Astrocyte of the hippocampus (primary cell): Measurements from ENCODE around the gene GON7.
"Not testable (repeated sequence)": the region's sequence is repeated elsewhere in the genome, so short reads cannot be mapped to it uniquely, and the experiment has no call there.

Source experiments
- DNase-seq: peaks from one replicate; pipeline ENCODE4 v3.0.0; 2011; ENCODE audit warnings: low read depth, low spot score

The GON7 gene

DNA sequence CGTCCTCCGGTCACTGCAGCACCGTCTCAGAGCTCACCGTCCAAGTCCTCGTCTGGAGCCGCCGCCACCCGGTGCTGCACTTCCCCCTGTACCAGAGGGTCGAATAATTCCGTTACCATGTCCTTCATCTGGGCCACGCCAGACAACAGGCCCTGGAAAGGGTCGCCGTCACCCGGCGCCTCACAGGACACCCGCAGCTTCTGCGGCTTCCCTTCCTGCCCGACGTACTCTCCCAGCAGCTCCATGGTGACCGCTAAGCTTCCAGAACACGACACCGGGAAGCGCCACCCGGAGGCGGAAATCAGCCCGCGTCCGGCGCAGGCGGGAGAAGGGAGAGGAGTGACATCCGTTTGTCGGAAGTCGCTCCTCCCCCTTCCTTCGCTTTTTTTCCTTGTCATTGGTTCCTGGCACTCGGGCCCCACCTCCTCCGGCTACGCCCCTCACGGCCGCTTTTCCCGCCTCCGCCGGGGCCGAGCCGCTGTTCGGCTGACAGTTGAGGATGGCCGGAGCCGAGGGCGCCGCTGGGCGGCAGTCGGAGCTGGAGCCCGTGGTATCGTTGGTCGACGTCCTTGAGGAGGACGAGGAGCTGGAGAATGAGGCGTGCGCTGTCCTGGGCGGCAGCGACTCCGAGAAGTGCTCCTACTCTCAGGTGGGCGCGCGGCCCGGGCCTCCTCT is at the start of gene GON7, which contains the start of gene UBR7:
TSS of gene GON7 (minus strand) at position 273 of the 675 bp plus-strand sequence. CDS start at position 245, 28 bp downstream.
TSS of gene UBR7 (plus strand) at position 464 of the 675 bp plus-strand sequence. CDS start at position 500, 36 bp downstream.
- peak; percentile 98 for DNase-seq

DNA sequence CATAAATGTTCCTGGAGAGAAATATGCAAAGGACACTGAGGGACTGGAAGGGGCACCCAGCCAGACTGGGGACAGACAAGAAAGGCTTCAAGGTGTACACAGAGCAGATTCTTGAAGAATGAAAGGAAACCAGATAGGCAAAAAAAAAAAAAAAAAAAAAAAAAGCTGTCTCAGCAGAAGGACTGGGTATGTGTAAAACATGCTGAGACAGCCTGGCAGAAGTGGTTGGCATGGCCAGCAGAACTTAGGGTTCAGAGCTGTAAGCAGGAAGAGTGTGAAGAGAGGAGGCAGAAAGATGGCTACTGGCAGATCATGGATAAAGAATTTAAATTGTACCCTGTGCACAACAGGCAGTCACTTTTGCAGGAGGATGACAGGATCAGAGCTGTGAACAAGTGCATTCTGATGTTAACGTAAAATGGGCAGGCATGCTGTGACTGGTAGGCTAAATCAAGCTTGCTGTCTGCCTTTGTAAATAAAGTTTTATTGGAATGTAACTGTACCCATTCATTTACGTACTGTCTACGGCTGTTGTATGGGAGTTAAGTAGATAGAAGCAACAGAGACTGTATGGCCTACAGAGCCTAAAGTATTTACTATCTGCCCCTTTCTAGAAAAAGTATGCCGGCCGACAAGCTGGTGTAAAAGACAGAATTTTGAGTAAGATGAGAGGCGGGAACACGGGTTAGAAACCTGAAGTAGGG is 42.4 kb upstream of the GON7 start:
- no peak for DNase-seq

DNA sequence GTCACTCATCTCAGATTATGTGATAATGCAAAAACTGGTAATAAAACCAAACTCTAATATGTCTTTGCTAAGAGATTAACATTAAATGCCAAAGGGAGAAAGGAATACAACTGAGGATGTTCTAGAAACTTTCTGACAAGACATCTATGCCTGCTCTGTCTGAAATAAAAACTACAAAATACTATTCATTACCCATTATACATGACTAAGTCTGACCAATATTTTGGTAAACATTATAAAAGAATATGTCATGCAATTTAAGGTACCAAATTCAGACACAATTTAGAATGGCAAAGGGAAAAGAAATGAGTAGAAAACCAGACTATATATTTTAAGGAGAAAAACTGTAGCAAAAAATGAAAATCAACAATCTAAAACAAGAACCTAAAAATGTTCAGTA is 39.7 kb upstream of the GON7 start:
- DNase-seq: no peak

DNA sequence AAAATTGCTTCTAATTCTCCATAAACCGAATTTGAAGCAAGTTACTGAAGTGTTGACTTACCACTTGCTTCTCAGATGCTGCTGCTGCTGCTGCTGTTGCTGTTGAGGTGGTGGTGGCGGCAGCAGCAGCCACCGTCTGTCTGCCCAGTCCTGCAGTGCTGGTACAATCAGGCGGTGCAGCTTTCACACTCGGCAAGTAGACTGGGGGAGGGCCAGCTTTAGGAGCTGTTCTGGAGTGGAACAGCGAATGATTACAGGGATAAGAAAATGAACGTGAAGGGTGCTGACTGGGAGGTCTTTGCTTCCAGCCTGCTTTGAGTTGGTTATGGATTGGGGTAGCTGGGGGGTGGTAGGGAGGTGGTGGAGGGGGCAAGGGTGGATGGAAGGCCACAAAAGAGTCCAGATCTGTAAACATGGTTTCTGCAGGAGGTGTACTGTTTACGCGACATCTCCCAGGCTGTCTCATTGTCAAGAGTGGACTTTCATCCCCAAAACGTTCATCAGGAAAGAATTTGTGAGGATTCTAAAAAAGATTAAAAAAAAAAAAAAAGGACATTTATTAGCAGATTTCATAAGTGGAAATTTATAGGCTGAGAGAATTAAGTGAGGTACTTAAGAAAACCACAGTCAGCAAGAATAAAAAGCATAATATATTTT is 39.0 kb upstream of the GON7 start:
- DNase-seq: no peak

DNA sequence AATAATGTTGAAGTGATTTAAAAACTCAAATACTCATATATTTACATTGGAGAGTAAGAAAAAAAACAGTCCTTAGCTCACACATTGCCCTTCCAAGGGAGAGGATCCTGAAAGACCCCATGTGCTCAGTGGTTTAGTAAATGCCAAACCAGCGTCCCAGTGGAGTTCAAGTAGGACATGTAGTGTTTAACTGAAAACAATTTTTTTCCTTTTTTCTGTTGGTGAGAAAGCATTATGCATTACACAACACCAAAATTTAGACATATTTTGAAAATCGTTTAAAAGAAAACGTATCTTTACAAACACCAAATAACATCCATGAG is 33.8 kb upstream of the GON7 start:
- DNase-seq: no peak

- peak; percentile 54 for DNase-seq
Measured at GRCh38 chr14:93239869-93240677, 33.2 kb upstream of the GON7 start.

- peak; percentile 78 for DNase-seq
Measured at GRCh38 chr14:93234798-93235197, 27.9 kb upstream of the GON7 start.

DNA sequence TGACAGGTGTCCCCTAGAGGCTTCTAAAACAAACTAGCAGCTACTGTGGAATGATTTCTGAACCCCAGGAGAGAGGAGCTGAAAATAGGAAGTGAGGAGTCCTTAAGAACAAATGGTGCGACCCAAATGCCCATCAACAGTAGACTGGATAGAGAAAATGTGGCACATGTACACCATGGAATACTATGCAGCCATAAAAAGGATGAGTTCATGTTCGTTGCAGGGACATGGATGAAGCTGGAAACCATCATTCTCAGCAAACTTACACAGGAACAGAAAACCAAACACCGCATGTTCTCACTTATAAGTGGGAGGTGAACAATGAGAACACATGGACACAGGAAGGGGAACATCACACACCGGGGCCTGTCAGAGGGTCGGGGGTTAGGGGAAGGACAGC is 26.2 kb upstream of the GON7 start:
- not testable (repeated sequence) for DNase-seq

DNA sequence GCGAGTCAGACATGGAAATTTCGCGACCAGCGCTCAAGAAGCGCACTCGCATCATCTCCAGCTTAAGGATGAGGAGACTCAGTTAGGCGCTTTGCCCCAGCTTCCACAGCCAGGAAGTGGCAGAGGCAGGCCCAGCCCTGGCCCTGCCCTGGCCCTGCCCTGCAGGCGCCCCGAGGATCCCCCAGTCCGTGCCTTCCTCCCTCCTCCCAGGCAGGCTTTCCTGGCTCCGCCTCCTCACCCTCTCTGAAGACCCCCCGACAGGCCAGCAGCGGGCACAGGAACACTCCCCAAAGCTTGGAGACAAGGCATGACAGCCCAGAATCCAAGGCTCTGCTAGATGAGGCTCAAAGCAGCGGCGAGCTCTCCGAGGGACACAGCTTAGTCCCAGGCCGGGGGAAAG is 25.3 kb upstream of the GON7 start:
- DNase-seq: no peak

DNA sequence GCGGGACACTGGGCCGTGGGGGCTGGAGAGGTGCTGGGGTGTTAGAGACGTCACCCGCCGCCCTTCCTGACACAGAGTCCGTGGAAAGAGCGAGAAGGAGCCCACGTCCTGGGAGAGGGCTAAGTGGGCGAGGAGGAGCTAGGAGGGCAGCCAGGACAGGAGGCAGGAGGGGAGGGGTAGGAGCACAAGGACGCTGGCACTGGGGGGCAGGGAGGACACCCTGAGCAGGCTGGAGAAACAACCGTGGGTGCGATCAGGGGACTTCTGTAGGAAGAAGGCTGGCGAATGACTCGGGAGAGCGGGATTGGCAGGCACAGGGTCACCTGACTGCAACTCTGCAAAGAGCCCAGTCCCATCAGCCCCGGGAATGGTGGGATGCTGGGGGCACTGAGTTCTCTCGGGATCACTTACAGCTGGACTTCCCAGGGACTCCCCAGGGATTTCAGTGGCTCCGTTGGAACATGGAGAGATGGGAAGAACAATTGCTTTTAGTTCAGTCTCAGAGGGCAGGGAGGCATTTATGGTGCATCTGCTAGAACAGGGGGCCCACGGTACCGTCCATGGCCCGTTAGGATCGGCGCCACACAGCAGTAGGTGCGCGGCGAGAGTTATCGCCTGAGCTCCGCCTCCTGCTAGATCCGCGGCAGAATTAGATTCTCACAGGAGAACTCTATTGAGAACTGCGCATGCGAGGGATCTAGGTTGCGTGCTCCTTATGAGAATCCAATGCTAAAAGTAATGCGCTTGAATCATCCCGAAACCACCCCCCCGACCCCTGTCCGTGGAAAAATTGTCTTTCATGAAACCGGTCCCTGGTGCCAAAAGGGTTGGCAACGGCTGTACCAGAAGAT is 24.5 kb upstream of the GON7 start:
- DNase-seq: peak; percentile 61

DNA sequence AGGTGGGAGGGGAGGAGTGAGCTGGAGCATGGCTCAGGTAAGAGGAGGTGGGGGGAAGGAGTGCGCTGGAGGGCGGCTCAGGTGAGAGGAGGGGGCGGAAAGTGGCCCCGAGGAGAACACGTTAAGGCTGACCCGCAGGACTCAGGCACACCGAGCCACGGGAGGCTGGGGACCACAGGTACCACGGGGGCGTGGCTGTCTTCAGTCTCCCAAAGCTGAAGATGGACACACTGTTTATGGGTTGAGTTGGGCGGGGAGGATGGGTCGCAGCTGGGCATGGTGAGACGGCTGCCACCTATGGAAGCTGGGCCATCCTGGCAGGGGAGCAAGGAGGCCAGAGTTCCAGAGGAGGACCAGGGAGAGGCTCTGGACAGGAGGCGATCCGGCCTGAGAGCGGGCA is 23.7 kb upstream of the GON7 start:
- DNase-seq: no peak

DNA sequence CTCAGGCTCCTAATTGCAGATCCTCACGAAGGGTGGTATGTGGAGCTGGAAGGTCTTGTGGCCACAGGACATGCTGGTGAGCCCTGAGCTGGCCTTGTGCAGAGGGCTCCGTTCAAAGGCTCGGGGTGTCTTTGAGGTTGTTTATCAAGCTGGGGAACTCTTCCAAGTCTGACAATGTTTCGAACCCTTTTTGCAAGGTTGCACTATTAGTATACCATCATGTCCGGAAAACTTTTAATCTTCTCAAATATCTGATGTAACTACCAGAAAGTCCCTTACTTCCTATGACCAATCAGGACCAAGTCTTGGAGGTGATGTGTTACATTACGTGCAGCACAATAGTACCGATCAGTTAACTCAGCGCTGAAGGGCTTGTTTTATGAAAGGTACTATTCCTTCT is 21.7 kb upstream of the GON7 start:
- DNase-seq: no peak

DNA sequence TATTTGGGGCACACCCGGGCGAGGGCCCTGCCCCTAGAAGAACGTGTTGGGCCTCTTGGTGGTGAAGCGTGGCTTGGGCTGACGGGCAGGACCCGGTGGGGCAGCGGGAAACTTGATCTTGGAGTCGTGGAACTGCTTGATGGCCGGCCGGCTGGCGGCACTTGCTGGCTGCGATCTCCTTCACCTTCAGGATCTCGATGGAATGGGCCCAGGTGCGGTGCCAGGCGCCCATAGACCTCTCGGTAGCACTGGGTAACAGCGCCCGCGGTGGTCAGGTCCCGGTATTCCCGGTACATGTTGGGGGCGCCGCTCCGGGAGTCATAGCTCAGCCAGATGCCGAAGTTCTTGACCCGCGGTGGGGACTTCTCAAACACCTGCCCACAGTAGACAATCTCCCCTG is 16.7 kb upstream of the GON7 start:
- DNase-seq: no peak

DNA sequence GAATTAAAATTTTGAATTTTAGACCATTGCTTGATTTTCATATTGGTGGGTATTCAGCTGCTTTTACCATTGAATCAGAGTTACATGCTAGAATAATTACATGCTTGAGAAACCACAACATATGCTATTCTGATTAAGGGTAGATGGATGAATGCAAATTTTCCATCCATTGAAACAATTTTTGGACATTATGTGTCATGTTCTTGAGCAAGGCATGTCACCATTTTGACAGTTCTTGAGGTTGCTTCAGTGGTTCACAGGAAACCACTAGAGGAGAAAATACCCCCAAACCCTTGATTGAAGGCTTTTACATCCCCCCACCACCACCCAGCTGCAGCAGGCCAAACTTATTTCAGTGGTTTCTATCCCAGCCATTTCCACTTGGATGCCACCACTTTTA is 13.6 kb upstream of the GON7 start:
- DNase-seq: no peak

GRCh38 chr14:93219103-93219726 is 12.3 kb upstream of the GON7 start:
- DNase-seq: peak; percentile 64

DNA sequence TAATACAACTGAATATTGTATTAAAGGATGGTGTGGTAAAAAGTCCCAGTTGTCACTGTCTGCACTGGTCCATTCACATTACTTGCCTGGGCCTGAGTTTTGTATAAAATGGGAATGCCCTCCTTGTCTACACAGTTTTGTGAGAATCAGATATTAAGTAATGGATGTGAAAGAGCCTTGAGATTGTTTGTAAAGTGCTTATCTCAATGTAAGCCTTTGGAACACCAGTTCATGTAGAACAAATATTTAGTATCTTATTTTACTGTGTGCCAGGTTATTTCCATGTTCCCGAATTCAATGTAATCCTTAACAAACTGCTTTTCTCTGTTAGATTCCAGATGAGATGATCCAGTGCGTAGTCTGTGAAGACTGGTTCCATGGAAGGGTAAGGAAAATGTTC is 7.7 kb upstream of the GON7 start:
- no peak for DNase-seq

GRCh38 chr14:93212432-93212831 is 5.6 kb upstream of the GON7 start:
- DNase-seq: no peak

DNA sequence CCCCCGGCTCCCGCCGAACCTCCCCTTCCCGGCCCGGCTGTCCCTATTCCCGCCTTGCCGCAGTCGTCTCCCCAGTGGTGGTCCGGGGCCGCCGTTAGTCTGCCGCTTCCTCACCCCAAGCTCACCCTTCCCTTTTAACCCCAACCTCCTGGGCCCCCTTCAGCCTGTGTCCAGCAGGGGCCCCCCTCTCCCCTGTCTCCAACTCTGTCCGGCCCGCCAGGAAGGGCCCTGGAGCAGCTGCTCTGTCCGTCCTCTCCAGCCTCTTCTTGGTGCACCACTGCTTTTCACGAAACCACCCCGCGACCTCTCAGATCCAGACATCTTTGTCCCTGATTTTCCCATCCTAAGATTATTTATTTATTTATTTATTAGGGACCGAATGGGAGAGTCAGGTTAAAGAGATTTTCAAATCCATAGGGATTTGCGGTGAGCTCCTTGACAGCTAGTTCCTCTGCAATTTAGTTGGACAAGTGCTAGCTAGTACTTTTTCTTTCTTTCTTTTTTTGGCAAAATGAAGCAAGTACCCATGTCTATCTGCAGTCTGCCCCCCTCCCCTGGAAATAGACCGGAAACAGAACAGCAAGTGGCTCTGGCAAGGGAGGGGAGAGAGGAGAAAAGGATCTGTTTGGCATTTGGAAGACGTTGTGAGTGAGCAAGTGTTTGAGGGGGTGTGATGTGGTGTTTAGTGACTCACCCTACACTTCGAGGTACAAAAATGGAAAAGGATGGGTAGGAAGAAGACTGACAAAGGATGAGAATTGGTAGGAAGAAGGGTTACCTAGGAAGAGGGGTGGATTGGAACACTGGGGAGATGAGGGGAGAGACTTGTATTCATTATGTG is 823 bp upstream of the GON7 start:
- DNase-seq: peak; percentile 78

DNA sequence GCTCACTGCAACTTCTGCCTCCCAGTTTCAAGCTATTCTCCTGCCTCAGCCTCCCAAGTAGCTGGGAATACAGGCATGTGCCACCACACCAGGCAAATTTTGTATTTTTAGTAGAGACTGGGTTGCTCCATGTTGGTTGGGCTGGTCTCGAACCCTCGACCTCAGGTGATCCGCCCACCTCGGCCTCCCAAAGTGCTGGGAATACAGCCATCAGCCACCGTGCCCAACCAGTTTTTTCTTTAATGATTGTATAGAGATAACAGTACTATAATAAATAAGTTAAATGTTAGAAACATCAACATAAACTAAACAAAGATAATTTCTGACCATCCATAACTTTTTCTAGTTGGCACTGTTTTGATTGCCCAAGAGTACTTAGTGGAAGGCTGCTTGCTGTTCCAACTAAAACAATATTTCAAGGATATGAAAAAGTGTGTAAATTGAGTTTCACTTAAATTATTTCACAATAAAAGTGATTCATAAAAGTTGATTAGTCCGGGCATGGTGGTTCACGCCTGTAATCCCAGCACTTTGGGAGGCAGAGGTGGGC is 5.6 kb downstream of the GON7 start:
- no peak for DNase-seq
